SK-N-MC (cell line): ENCODE data around the gene PLLP.

ENCODE experiments used
- EZH2 ChIP-seq: fragments of 200-600 bp; sonication (generic); IDR thresholded peaks from one replicate; pipeline ENCODE4 v1.6.1; 2017; ENCODE audit warnings: antibody characterized with exemption
- POLR2AphosphoS5 ChIP-seq: IDR thresholded peaks from 2 replicates; pipeline ENCODE4 v1.6.1; 2012; ENCODE audit warnings: mild to moderate bottlenecking, low read depth, low read length, borderline replicate concordance

- TF ChIP-seq POLR2AphosphoS5 (no peak), EZH2 (no peak)
These were observed 50.3 kb downstream of the PLLP start for GRCh38 chr16:57233944-57234706.
